B cell (primary cell): ENCODE results near the gene PIK3C3.

Source experiments
- EZH2 ChIP-seq: IDR thresholded peaks from 2 replicates; pipeline ENCODE4 v1.6.1; 2012; ENCODE audit warnings: borderline replicate concordance, low read depth, mild to moderate bottlenecking, moderate library complexity, low read length; ENCODE audit not compliant: insufficient read depth, poor library complexity, severe bottlenecking
- TF ChIP-seq, protein P1 (sequence below): fragments of 200-600 bp; IDR thresholded peaks from one replicate; pipeline ENCODE4 v1.8.0; 2022; ENCODE audit warnings: antibody characterized with exemption, mild to moderate bottlenecking

DNA sequence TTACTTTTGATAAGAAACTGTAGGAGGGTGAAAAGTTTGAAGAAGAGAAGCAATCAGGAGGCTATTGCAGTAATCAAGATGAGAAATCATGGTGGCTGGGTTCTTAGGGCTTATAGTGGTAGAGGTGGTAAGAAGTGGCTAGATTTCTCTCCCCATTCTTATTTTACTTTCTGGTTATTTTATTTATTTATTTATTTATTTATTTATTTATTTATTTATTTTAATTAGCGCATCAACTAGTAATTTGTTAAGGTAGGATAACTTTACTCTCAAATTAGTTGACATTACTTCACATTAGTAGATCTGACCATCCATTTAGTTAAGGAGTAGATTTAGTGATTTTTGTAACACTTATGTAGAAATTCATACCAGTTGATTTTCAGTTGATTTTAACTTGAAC is 77.4 kb downstream of the PIK3C3 start:
- TF ChIP-seq, protein P1, sequence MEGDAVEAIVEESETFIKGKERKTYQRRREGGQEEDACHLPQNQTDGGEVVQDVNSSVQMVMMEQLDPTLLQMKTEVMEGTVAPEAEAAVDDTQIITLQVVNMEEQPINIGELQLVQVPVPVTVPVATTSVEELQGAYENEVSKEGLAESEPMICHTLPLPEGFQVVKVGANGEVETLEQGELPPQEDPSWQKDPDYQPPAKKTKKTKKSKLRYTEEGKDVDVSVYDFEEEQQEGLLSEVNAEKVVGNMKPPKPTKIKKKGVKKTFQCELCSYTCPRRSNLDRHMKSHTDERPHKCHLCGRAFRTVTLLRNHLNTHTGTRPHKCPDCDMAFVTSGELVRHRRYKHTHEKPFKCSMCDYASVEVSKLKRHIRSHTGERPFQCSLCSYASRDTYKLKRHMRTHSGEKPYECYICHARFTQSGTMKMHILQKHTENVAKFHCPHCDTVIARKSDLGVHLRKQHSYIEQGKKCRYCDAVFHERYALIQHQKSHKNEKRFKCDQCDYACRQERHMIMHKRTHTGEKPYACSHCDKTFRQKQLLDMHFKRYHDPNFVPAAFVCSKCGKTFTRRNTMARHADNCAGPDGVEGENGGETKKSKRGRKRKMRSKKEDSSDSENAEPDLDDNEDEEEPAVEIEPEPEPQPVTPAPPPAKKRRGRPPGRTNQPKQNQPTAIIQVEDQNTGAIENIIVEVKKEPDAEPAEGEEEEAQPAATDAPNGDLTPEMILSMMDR, result no peak
- no peak for TF ChIP-seq EZH2
